GM19099 (cell line): ENCODE measurements around the gene TNP2.
A peak's percentile ranks its signal among the peaks of the same experiment; 100 is the strongest.

Source experiments
- POLR2A ChIP-seq: IDR thresholded peaks from 3 replicates; pipeline ENCODE4 v1.6.1; 2011; ENCODE audit warnings: low read depth; ENCODE audit not compliant: insufficient read length; ENCODE audit errors: extremely low read depth

Gene TNP2

GRCh38 chr16:11232302-11232851, 36.7 kb downstream of the TNP2 start:
- no peak for TF ChIP-seq POLR2A

DNA sequence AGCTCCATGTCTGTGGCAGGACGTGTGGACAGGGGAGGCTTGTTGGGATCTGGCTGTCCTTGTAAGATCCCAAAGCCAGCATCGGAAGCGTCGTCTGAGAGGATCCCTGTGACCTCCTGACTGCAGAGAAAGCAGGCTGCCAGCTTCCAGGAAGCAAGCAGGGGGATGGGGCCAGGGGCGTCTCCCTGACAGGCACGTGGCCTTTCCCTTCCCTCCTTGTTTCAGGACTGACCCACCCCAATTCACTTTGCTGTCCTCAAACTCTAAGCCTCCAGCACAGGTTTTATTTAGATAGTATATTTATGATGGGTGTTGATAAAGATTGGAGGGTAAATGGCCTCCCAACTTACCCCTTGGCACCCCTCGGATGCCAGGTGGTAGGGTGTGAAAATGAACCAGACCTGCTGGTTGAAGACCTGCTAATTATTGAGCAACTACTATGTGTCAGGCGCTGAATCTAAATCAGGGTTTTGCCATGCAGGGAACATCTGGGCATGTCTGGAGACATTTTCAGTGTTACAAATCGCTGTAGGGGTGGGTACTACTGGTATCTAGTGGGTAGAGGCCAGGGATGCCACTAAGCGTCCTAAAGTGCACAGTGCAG, 37.7 kb downstream of the TNP2 start:
- no peak for TF ChIP-seq POLR2A

- no peak for TF ChIP-seq POLR2A
Measured at GRCh38 chr16:11229906-11230305, 39.2 kb downstream of the TNP2 start.

- no peak for TF ChIP-seq POLR2A
Measured at GRCh38 chr16:11229432-11229831, 39.7 kb downstream of the TNP2 start.

- TF ChIP-seq POLR2A: peak; percentile 50
Measured at GRCh38 chr16:11225677-11226549, 43.2 kb downstream of the TNP2 start.

GRCh38 chr16:11224894-11225676, 44.0 kb downstream of the TNP2 start:
- TF ChIP-seq POLR2A: peak; percentile 53

GRCh38 chr16:11224096-11224893, 44.8 kb downstream of the TNP2 start:
- peak; percentile 41 for TF ChIP-seq POLR2A

GRCh38 chr16:11219178-11219577, 49.9 kb downstream of the TNP2 start:
- TF ChIP-seq POLR2A: no peak

- TF ChIP-seq POLR2A: no peak
Measured at GRCh38 chr16:11218604-11218962, 50.5 kb downstream of the TNP2 start.
